GM21723 (cell line): ENCODE results near the gene ACSF3.
"Not testable (repeated sequence)": the region's sequence is repeated elsewhere in the genome, so short reads cannot be mapped to it uniquely, and the experiment has no call there.

ENCODE experiments used
- ATAC-seq: cut with Tn5 transposase; IDR thresholded peaks from one replicate; pipeline ENCODE4 v1.9.1; 2021; ENCODE audit warnings: mild to moderate bottlenecking, moderate library complexity; ENCODE audit not compliant: unreplicated experiment

The ACSF3 gene

DNA sequence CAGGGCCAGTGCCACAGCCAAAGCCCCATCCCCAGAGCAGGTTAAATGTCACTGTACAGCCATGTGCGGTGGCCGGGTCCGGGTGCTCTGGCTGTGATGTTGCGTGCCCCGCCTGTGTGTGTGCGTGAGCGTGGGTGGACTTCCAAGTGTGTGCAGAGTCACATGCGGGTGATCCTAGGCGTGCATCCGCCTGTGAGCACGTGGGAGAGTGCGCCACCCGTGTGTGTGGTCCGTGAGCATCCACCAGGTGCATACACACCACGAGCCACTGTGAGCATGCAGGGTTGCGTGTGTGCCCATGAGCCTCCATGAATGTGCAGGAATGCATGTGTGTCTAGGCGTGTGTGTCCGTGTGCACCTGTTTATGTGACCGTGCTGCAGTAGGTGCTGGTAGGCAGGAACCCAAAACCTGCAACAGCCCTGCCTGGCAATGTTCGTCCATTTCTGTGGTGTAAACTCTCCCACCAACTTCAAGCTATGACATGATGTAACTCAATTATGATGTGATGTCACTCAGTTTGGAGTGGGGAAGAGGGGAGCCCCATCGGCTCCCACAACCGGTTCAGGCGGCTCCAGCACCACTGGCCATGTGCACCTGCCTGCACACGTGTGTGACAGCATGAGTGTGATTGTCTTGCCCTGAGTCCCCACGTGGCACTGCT lies 37.6 kb upstream of the ACSF3 start:
- no peak for ATAC-seq

DNA sequence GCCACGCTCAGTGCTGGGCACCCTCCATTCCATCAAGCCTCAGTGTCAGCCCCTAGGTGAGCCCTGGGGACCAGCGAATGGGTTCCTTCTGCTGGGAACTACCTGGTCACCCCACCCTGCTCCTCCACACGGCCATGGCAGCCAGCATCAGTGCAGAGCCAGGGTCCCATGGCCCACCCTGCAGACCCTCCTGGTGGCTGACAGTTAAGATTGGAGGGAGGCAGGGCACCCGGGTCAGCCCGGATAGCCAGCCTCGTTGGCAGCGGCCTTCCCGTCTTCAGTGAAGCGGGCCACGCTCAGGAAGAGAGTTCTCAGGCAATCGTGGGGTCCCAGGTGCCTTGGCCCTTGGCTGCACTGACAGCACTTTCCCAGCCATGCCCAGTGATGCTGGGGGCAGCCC lies 37.1 kb upstream of the ACSF3 start:
- no peak for ATAC-seq

DNA sequence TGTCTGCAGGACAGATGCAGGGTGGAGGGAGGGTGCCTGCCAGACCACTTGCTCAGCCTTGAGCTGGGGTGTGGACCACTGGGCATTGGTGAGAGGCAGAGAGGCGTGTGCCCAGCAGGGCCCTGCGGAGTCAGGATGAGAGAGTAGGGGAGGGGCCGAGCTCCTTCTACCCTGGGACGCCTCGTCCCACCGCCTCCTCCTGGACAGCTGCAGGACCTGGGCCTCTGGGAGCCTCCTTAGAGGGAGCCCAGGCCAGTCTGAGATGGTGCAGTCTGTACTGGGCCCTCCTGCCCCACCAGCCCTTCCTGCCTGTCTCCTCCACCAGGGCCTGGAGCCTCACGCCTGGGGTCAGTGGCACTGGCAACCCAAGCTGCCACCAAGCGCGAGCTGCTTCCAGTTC lies 35.9 kb upstream of the ACSF3 start:
- no peak for ATAC-seq

DNA sequence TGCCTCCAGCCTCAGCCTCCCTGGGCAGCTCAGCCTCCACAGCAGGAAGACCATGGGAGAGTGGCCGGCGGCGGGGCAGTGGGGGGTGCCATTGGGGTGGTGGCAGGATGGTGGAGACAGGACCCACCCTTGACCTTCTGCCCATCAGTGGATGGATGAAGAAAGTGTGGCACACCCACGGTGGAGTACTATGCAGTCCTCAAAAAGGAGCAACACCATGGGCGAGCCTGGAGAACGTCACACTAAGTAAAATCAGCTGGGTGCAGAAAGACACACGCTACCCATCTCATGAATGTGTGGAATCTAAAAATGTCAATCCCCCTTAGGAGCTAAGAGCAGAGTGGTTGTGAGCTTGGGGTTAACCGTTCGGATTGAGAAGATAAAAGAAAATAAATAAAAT lies 34.8 kb upstream of the ACSF3 start:
- ATAC-seq: no peak

DNA sequence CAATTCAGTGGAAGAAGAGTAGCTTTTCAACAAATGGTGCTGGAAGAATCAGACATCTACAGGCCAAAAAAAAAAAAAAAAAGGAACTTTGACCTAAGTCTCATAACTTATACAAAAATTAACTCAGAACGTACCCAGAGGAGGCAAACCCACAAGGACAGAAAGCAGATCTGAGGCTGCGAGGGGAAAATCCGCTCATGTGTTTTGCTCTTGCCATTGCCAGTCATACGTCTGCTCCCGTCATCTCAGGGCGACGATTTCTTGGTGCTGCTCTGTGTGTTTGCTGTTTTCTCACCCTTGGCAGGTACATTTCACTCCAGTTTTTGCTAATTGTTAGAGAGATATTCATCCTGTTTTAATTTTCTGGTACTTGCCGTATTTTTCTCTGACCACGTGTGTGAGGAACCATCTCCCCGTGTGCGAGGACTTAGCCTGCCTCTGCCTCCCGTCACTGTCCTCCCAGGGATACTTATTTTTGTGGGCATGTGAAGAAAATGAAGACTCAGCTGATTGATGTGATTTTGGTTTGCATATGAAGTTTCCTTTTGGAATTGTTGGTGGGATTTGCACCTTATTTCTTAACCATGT lies 33.4 kb upstream of the ACSF3 start:
- ATAC-seq: no peak

DNA sequence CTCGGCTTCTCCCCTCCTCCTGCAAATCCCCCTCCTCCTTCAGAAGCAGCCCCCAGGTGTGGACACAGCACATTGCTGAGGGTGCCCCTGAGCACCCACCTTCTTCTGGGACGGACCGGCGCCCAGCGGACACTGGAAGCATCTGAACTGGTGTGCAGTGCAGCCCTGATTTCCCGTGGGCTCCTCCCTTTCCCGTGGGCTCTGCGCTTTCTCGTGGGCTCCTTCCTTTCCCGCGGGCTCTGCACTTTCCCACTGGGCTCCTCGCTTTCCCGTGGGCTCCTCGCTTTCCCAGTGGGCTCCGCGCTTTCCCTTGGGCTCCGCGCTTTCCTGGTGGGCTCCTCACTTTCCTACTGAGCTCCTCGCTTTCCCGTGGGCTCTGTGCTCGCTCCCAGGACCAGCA lies 32.6 kb upstream of the ACSF3 start:
- ATAC-seq: no peak

DNA sequence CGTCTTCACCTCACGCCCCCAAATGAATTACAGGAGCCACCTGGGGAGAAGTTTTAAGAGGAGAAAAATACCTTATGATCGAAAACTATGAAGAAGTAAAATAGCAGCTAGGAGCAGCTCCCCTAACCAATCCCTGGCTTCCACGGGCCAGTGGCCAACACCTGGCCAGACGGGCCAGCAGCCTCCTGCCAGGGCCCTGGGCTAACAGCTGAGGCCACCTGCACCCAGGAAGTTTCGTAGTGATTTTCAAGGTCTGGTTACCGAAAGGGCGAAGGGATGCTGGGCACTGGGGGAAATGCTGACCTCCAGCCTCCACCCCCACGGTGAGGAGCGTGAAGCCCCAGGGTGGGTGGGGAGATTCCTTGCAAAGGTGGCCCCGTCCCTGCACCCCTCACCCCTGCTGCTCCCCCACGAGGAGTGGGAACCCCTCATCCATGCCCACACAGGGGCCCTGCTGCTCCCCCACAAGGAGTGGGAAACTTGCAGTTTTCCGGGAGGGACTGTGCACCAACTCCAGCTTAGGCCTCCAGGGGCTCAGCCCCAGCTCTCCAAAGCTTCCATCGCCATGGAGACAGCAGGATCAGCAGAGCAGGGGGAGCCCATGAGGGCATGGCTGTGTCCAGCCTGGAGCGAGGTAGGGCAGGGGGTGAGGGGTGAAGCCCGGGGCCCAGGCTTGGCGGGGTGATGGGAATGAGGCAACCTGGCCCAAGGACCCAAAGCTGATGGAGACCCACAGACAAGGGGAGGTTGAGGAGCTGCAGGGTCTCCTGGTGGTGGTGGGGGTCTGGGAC lies 31.9 kb upstream of the ACSF3 start:
- ATAC-seq: no peak

DNA sequence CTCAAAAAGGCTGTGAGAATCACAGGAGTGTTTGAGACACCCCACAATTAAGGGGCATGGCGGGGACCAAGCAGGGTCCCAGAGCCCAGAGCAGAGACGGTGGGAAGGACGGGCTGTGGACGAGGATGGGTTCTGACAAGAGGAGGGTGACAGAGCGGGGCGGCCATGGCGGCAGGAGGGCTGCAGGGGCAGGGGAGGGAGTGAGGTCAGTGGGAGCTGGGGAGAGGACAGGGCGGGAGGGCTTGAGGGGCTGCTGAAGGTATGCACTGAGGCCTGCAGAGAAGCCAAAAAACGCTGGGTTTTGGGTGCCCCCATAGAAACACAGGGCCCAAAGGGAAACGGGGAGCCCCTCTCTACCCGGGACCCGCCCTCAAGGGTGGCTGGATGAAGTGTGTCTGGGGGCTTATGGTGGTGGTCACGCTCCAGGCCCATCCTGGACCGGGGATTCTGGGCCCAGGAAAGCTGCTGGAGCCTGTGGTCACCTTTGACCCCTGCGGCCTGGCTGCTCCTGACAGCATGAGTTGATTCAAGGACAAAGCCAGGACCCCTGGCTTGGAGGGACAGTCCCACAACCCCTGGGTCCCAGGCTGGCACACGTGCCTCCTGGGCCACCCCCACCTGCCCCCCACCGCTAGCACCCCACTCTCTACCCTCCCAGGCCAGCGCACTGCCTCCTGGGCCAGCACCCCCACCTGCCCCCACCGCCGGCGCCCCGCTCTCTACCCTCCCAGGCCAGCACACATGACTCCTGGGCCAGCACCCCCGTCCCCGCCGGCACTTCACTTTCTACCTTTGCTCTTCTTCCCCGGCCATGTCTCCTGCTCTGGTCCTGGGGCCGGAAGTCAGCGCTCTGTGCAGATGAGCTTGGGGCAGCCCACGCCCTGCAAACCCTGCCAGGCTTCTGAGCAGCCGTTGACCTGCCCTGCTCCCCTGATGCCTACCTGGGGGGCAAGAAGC lies 31.0 kb upstream of the ACSF3 start:
- no peak for ATAC-seq

DNA sequence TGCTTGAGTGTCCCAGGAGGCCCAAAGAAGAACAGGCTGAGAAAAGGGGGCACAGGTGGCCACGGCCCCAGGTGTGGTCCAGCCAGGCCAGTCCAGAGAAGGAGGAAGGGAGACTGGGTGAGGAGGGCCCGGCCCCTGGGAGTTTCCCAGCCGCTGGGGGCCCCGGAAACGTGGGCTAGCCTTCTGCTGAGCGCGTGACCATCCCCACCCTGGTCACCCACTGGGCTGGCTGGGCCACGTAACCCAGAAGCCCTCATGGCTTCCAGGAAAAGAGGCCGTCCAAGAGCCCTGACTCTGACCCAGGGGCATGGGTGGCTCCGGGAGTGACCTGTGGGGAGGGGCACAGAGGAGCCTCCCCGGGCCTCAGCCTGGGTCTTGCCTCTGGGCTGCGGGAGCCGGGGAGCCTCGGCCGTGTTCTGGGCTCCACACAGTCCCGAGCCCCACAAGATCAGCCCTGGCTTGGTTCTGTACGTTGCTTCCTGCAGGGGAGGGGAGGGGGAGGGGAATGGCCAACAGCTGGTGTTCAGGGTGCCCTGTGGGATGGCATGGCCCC lies 29.8 kb upstream of the ACSF3 start:
- ATAC-seq: no peak

DNA sequence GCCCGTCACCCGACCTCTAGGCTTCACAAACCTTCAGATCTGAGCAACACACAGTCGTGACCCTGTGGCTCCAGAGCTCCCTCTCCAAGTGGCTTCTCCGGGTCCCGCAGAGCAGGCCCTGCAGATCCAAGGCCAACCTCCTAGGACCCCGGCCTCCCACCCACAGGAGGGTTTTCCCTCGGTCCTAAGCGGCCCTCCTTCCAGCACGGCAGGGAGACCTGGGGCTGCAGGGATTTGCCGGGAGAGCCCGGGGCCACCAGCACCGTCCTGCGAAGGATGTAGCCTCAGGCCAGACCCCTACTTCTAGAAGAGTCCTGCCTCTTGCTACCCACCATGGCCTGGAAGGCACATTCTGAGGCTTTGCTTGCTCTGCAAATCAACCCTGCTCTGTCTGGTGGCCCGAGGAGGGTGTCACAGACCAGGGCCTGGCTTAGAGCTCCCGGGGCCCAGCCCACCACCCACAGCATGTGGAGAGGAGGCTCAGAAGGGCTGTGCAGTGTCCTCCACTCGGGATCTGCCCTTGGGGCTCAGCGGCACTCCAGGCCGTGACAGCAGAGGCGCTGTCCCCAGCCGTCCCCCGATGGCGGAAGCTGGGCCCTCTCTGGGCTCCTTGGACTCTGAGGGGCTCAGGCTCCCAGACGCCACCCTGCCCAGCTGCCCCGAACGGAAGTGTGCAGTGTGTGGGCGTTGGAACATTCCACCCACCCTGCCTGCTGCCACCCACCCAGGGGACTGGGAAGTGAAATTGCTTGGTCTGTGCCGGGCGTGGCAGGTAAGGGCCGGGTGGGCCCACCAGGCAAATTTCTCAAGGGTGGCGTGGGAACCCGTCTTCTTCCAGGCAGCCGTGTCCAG lies 28.8 kb upstream of the ACSF3 start:
- no peak for ATAC-seq

DNA sequence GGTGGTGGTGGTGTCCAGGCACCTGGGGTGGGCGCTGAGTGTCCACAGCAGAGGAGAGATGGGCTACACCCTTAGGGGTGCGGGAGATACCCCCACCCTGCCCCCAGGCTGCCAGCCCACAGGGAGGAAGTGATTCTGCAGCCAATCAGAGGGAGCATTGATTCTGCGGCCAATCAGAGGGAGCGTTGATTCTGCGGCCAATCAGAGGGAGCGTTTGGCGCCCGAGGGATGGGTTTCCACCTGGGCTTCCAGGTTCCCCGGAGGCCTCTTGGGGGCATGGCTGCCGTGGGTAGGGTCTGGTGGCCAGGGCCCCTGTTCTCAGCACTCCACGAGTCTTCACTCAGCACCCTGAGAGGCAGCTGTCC lies 28.2 kb upstream of the ACSF3 start:
- no peak for ATAC-seq

DNA sequence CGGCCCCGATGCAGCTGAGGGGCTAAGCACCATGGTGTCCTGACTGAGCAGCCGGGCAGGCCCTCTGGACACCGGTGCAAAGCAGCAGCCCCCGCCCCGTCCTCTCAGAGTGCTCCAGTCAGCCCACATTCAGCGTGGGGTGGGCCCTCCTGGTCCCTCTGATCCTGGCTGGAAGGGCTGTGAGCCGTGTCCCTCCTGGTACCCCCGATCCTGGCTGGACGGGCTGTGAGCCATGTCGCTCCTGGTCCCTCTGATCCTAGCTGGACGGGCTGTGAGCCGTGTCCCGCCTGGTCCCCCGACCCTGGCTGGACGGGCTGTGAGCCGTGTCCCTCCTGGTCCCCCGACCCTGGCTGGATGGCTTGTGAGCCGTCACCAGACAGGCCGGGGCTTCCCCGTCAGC lies 26.9 kb upstream of the ACSF3 start:
- no peak for ATAC-seq

DNA sequence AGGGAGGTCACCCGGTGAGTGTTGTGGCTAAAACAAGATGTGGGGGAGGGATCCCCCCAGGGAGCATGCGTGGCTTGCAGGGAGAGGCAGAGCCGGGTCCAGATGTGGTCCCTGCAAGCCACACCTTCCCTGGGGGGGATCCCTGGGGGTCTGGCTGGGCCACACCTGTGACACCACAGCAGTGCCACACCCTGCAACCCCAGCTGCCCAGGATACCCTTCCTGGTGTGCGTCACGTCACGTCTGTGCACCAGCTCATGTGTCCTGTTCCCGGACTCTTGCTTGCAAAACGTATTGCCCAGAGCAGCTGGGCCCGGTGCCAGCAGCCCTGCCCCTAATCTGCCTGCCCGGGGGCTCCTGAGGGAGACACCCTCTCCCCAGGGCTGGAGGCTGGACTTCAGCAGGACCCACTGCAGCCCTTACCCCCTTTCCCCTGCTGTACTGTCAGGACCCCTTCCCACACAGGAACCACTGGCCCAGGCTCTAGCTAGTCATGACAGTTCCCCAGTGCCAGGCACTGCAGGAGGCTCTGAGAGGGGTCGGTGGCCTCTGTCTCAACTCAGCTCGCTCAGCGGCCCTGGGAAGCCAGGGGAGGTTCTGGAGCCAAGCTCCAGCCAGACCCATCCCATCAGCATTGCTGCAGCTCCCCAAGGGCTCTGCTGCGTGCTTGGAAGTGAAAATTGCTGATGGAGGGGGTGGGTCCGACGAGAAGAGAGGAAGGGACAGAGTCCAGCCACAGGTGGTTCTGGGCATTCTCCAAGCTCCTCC lies 25.8 kb upstream of the ACSF3 start:
- no peak for ATAC-seq

DNA sequence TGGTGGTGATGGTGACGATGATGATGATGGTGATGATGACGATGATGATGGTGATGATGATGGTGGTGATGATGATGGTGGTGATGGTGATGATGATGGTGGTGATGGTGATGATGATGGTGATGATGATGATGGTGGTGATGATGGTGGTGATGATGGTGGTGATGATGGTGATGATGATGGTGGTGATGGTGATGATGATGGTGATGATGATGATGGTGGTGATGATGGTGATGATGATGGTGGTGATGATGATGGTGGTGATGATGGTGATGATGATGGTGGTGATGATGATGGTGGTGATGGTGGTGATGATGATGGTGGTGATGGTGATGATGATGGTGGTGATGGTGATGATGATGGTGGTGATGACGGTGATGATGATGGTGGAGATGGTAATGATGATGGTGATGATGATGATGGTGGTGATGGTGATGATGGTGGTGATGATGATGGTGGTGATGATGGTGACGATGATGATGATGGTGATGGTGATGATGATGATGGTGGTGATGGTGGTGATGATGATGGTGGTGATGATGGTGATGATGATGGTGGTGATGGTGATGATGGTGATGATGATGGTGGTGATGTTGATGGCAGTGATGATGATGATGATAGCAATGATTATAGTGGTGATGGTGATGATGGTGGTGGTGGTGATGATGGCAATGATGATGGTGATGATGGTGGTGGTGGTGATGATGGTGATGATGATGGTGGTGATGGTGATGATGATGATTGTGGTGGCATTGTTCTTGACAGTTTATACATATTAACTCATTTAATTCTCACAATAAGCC lies 24.6 kb upstream of the ACSF3 start:
- not testable (repeated sequence) for ATAC-seq

DNA sequence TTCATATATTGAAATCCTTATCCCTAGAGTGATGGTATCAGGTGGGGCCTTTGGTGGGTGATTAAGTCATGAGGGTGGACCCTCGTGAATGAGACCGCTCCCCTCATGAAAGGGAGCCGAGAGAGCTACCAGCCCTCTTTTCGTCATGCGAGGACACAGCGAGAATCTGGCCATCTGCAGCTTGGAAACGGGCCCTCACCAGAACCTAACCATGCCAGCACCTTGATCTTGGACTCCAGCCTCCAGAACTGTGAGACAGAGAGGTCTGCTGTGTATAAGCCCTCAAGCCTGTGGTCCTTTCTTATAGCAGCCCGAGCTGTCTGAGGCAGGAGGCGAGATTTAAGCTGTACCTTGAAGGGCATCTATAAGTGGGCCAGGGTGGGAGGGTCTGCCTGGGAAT lies 23.7 kb upstream of the ACSF3 start:
- no peak for ATAC-seq

DNA sequence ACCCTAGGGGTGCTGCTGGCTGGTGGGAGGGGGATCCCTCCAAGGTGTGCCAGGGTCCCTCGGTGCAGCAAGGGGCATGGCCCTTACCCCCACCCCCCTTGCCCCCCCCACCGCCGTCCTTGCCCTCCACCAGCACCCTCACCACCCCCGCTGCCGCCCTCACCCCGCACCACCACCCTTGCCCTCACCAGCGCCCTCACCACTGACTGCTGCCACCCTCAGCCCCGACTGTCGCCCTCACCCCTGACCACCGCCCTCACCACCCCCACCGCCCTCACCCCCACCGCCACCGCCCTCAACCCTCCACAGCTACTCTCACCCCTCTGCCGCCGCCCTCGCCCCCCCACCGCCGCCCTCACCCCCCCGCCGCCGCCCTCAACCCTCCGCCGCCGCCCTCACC lies 23.1 kb upstream of the ACSF3 start:
- no peak for ATAC-seq

DNA sequence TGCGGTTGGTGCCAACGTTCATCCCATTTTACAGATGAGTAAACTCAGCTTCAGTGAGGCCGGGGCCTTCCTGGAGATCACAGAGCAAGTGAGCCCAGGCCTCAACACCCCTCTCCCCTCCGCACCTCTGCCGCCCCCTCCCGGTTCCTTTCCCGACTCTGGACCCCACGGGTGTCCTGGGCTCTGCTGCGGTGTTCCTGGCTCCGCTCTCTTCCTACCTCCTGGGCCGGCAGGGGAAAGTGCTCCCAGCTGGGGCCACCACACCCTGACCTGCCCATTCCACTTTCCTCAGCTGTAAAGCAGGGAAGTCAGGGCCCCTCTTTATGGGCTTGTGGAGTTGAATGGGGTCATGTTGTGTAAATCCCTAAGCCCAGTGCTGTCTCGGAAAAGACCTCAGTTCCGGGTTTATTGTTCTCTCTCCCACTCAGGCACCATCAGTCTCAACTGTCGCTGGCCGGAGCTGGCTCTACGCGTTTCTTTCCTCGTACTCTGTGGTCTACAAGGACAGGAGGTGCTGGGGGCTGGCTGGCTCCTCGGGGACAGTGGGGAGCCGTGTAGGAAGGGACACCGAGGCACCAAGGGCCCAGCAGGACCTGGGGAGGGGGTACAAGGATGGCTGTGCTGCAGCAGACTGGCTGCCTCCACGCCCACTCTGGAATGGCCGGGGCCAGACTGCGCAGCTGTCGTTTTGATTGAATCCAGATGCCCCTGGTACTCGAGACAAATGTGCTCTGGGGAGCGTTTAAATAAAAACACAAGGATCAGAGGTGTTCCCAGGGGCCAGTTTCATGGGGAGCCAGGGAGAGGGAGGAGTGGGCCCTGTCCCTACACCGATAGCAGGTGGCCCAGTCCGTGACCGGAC lies 21.7 kb upstream of the ACSF3 start:
- no peak for ATAC-seq
